Measurements from ENCODE around the gene ACYP2.

Gene ACYP2

GRCh38 chr2:54149638-54150441, 34.4 kb downstream of the ACYP2 start:
- DNase-seq (ENCODE audit: low read depth in 1 of 2, low spot score in 1 of 2): no peak

GRCh38 chr2:54158311-54158710, 42.9 kb downstream of the ACYP2 start:
- no peak for DNase-seq (ENCODE audit: low read depth in 1 of 2, low spot score in 1 of 2)

GRCh38 chr2:54161660-54162424, 46.4 kb downstream of the ACYP2 start:
- no peak for DNase-seq (ENCODE audit: low read depth in 1 of 2, low spot score in 1 of 2)

DNA sequence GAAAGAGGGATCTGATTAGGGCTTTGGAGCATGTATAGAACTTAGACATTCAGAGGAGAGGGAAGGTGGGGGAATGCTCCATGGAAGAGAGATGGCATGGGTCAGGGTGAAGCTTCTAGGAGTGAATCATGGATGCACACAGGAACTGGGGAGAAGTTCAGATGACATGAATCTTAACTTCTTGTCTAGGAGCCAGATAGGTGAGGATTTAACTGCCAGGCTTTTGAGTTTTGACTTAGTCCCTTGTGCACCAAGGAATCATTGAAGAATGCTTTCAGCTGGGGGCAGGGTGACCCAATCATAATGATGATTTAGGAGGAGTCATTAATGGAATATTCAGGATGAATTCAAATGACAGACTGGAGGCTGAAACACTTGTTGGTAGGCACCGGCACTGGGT, 48.7 kb downstream of the ACYP2 start:
- no peak for DNase-seq (ENCODE audit: low read depth in 1 of 2, low spot score in 1 of 2)

- DNase-seq (ENCODE audit: low read depth in 1 of 2, low spot score in 1 of 2): no peak
Measured at GRCh38 chr2:54166121-54166773, 50.8 kb downstream of the ACYP2 start.

- DNase-seq (ENCODE audit: low read depth in 1 of 2, low spot score in 1 of 2): no peak
Measured at GRCh38 chr2:54176577-54176976, 61.2 kb downstream of the ACYP2 start.

DNA sequence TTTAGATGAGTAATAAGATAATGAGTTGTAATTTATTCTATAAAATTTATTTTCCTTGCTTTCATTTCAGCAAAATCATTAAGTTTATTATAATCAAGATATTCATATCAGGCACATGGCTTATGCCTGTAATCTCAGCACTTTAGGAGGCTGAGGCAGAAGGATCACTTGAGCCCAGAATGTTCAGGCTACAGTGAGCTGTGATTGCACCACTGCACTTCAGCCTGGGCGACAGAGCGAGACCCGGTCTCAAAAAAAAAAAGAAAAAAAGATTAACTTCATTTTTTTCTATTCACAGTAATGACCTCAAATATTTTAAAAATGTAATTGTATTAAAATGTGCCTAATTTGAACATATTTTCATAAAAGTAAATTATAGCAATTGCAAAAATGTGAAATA, 67.9 kb downstream of the ACYP2 start:
- DNase-seq (ENCODE audit: low read depth in 1 of 2, low spot score in 1 of 2): no peak

GRCh38 chr2:54183972-54184371, 68.6 kb downstream of the ACYP2 start:
- DNase-seq (ENCODE audit: low read depth in 1 of 2, low spot score in 1 of 2): no peak

DNA sequence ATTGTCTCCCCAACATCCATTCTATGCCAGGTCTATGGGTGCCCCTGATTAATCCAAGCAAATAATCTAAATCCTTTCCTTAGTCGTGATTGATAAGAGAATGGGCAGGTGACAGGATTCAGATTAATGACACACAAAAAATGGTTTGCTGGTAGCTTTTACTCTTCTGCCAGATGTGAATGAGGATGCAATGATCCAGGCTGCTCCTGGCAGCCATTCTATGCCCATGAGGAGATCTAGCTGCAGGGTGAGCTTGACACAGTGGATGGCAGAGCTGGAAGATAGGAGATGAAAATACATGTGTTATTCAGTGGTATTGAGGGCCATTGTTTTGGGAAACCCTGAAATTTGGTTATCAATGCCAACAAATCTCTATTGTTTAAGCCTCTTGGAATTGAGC, 69.7 kb downstream of the ACYP2 start:
- DNase-seq (ENCODE audit: low read depth in 1 of 2, low spot score in 1 of 2): no peak

DNA sequence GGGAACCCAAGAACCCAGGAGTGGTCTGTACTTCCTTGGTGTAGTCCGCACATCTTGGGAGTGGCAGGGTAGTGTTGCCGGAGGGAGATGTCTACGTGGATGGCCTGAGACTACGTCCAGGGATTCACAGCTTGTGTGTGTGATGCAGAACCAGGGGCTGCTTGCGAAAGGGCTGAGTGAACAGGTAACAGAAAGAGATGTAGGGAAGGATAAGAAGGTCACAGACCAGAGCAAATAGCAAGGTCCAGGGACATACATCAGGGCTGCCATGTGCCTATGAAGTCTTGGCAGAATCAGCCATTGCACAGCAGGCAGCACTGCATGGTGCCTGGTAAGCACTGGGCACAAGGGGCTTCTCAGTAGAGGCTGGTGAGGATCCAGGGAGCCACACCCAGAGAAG, 71.9 kb downstream of the ACYP2 start:
- DNase-seq (ENCODE audit: low read depth in 1 of 2, low spot score in 1 of 2): no peak

GRCh38 chr2:54189539-54189938, 74.1 kb downstream of the ACYP2 start:
- no peak for DNase-seq (ENCODE audit: low read depth in 1 of 2, low spot score in 1 of 2)

GRCh38 chr2:54191361-54192135, 76.1 kb downstream of the ACYP2 start:
- DNase-seq (ENCODE audit: low read depth in 1 of 2, low spot score in 1 of 2): no peak

- no peak for DNase-seq (ENCODE audit: low read depth in 1 of 2, low spot score in 1 of 2)
Measured at GRCh38 chr2:54194761-54195750, 79.6 kb downstream of the ACYP2 start.

GRCh38 chr2:54196646-54197045, 81.2 kb downstream of the ACYP2 start:
- no peak for DNase-seq (ENCODE audit: low read depth in 1 of 2, low spot score in 1 of 2)

DNA sequence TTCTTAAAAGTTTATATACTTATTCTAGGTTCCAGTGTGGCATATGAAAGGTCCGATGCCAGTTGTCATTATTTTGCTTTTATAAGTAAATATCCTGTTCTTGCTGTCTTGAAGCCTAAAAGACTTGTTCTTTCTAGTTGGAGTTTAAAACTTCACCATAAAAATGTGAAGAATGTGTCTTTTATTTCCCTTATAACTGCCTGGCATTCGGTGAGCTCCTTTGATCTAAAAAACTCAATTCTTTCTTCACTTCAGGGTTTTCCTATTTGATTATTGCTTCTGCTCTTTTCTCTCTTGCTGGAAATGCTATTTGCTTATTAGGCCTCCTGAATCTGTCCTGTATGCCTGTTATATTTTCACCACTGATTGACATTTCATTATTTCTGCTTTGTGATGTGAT, 89.1 kb downstream of the ACYP2 start:
- DNase-seq (ENCODE audit: low read depth in 1 of 2, low spot score in 1 of 2): no peak

- no peak for DNase-seq (ENCODE audit: low read depth in 1 of 2, low spot score in 1 of 2)
Measured at GRCh38 chr2:54206596-54206995, 91.2 kb downstream of the ACYP2 start.

DNA sequence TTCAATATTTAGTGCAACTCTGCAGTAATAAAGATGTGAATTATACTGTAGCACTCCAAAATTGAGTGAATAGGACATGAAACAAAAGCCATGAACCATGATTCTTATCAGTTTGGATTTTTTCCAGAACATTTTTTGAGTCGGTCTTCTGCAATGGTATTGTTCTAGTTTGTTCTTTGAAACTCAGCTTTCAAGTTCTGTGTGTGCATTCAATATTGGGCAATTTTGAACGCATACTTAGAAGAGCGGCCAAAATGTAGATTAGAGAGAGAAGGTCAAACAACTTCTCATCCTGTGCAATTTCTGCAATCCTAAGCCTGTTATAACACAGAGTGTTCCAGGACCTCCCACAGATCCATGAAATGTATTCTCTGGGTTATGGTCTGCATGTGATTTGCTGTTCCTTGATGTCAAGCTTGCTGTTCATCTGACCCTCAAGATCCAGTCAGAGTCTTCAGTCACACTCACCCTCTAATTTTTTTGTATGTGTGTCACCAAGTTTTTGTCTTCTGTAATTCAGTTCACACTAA, 92.3 kb downstream of the ACYP2 start:
- no peak for DNase-seq (ENCODE audit: low read depth in 1 of 2, low spot score in 1 of 2)

- DNase-seq (ENCODE audit: low read depth in 1 of 2, low spot score in 1 of 2): no peak
Measured at GRCh38 chr2:54208364-54209240, 93.2 kb downstream of the ACYP2 start.

DNA sequence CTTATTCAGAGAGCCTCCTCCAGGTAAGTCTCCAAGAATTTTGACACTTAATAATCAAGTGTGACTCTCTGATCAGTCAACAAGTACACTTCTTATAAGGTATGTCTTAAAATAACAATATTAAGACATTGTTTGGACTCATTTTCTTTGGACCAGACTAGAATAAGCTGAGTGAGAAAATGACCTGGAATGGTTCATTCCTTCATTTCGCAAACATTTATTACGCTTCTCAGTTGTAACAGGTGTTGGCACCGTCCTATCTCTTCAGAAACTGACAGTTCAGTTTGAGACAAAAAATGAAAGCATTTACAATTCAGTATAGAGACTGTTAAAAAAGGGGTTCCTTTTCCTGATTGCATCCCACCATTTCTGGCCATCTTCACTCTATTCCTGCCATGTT, 94.0 kb downstream of the ACYP2 start:
- no peak for DNase-seq (ENCODE audit: low read depth in 1 of 2, low spot score in 1 of 2)

Measured in activated CD4-positive, alpha-beta T cell treated with anti-CD3 and anti-CD28 coated beads, Interleukin-2, amount 50 U/mL, for 24 hours (primary cell).